Measurements from ENCODE around the gene KIF3A. TPM values are rescaled to one million over a fixed set of nuclear protein-coding genes. Genes with fewer than 3 reads are reported as not detected.
"Not testable (repeated sequence)": the region's sequence is repeated elsewhere in the genome, so short reads cannot be mapped to it uniquely, and the experiment has no call there.

Gene KIF3A
- polyA plus RNA-seq, 3 donors: 20.8 to 24.6 (median 21.3) TPM

DNA sequence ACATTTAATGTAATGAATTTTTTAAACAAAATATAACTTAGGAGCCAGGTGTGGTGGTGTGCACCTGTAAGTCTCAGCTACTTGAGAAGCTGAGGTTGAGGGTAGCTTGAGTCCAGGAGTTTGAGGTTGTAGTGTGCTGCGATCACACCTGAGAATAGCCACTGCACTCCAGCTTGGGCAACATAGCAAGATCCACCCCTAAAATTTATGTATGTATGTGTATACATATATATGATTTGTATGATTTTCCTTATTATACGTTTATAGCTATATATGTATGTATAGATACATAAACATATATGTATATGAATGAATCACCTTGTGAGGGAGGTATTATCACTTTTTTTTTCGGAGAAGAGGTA, 9.2 kb upstream of the KIF3A start:
- DNase-seq (ENCODE audit: extremely low read depth in 1 of 11, low read depth in 9 of 11, low spot score in 4 of 11): no peak

DNA sequence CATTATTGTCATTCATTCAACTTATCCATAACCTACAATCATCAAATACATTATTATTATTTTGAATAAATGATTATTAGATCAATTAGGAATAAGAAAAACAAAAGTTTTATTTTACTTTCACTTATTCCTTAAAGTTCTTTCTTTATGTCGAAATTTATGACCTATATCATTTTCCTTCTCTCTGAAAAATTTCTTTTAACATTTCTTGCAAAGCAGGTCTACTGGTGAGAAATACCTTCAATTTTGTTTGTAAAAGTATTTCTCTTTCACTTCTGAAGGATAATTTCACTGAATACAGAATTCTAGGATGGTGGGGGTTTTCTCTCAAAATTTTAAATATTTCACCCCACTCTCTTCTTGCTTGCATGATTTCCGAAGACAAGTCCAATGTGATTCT, 7.3 kb upstream of the KIF3A start:
- DNase-seq (ENCODE audit: extremely low read depth in 1 of 11, low read depth in 9 of 11, low spot score in 4 of 11): no peak

DNA sequence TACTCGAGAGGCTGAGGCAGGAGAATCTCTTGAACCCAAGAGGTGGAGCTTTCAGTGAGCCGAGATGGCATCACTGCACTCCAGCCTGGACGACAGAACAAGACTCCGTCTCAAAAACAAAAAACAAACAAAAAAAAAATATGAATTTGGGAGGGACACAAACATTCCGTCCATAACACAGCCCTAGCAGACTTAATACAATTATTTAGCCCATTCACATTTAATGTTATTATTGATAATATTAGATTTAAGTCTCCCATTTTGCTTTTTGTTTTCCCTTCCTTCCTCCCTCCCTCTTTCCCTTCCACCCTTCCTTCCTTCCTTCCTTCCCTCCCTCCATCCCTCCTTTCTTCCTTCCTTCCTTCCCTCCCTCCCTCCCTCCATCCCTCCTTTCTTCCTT, 5.3 kb upstream of the KIF3A start:
- no peak for DNase-seq (ENCODE audit: extremely low read depth in 1 of 11, low read depth in 9 of 11, low spot score in 4 of 11)

DNA sequence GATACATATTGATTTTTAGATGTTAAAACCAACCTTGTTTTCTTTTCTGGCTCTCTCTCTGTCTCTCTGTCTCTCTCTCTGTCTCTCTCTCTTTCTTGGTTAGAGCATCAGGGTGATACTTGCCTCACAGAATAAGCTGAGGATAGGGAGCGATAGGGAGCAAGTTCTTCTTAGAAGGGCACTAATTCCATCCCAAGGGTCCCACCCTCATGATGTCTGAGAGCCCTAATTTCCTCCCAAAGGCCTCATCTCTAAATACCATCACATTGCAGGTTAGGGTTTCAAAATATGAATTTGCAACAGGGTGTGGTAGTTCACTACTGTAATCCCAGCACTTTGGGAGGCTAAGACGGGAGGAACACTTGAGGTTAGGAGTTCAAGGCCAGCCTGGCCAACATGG, 4.8 kb upstream of the KIF3A start:
- DNase-seq (ENCODE audit: extremely low read depth in 1 of 11, low read depth in 9 of 11, low spot score in 4 of 11): no peak

DNA sequence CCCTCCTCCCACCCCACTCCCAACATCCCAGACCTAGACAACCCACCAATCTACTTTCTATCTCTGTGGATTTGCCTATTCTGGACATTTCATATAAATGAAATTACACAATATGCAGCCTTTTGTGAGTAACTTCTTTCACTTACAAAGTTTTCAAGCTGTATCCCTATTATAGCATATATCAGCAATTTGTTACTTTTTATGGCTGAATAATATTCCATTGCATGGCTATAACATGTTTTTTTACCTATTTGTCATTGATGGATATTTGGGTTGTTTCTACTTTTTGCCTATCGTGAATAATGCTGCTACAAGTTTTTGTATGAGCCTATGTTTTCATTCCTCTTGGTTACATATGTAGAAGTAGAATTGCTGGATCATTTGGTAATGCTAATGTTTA, 1.9 kb upstream of the KIF3A start:
- DNase-seq (ENCODE audit: extremely low read depth in 1 of 11, low read depth in 9 of 11, low spot score in 4 of 11): no peak

DNA sequence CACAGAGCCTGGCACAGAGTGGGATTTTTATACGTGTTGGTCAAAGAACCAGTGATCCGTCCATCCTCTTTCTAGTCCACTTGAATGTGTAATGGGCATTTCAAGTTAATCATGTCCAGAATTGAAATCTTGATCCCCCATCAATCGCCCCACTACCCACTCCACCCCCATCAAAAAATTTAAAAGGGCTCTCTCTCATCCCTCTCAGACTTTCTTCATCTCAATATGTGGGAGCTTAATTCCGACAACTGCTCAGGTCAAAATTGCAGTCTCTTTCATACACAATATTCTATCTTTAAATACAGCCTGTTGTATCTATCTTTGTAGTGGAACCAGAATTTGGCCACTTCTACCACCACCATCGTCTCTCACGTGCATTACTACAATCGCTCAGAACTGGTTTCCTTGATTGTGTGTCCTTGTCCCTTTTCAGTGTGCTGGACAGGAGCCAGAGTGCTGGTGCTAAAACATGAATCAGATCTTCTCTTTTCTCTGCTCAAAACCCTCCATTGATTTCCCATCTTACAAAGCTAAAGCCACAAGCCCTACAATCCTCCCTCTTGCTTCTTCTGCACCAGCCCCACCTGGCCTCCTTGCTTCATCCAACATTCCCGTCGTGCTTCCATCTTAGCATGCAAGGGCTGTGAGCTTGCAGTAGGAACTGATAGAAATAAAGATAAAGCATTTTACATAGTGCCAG, 786 bp upstream of the KIF3A start:
- no peak for DNase-seq (ENCODE audit: extremely low read depth in 1 of 11, low read depth in 9 of 11, low spot score in 4 of 11)

DNA sequence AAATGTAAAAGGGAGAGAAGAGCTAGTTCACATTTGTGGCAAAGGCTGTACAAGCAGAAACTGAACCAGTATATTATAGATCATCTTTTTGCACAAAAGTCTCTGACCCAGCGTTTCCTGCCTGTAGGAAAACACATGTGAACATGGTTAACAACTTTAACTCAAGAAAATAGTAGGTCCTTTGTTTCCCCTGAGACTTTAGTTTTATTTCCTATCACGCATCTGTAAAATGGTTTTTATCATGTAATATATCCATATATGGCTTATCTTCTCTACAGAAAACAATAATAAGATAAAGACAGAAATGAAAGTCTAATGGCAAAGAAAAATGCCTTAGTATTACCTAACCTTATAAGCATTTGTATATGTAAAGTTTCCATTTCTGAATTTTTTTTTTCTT, 2.7 kb downstream of the KIF3A start:
- DNase-seq (ENCODE audit: extremely low read depth in 1 of 11, low read depth in 9 of 11, low spot score in 4 of 11): no peak

DNA sequence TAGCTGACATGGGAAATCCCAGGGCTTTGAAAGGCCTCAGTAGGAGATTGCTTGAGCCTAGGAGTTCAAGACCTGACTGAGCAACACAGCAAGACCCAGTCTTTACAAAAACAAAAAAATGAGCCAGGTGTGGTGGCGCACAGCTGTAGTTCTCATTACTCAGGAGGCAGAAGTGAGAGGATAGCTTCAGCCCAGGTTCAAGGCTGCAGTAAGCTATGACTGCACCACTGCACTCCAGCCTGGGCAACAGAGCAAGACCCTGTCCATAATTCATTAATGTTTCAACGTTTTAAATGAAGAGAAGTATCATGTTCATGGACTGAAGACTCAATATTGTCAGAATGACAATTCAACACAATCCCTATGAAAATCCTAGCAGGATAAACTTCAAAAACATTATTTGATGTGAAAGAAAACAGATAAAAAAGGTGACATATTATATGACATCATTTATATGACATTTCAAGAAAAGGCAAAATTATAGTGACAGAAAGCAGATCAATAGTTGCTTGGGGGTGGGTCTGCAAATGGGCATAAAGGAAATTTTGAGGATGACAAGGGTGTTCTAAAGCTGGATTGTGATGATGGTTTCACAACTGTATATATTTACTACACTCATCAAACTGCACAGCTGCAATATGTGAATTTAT, 3.7 kb downstream of the KIF3A start:
- no peak for DNase-seq (ENCODE audit: extremely low read depth in 1 of 11, low read depth in 9 of 11, low spot score in 4 of 11)

DNA sequence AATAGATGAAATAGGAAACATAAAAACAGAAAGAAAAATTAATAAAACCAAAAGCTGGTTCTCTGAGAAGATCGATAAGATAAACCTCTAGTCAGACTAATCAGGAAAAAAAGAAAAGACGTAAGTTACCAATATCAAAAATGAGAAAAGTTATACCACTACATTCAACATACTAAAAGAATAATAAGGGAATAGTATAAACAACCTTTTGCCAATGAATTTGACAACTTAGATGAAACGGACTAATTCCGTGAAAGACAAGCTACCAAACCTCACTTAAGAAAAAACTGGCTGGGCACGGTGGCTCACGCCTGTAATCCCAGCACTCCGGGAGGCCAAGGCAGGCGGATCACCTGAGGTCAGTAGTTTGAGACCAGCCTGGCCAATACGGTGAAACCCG, 7.5 kb downstream of the KIF3A start:
- no peak for DNase-seq (ENCODE audit: extremely low read depth in 1 of 11, low read depth in 9 of 11, low spot score in 4 of 11)

DNA sequence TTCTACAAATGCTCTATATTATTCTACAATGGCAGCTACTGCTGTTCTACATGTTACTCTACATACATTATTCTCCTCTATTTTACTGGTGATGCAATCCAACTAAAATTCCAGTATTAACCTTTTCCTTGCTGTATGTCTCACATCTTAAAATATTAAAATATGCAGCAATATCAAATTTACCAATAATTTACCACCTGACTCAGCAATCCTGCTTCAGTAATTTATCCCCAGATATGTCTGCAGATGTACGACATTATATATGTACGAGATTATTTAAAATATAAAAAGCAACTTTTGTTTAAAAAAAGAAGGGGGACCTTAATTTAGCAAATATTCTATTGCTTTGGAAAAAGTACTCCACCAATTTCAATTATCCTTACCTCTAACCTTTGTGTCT, 11.6 kb downstream of the KIF3A start:
- no peak for DNase-seq (ENCODE audit: extremely low read depth in 1 of 11, low read depth in 9 of 11, low spot score in 4 of 11)

DNA sequence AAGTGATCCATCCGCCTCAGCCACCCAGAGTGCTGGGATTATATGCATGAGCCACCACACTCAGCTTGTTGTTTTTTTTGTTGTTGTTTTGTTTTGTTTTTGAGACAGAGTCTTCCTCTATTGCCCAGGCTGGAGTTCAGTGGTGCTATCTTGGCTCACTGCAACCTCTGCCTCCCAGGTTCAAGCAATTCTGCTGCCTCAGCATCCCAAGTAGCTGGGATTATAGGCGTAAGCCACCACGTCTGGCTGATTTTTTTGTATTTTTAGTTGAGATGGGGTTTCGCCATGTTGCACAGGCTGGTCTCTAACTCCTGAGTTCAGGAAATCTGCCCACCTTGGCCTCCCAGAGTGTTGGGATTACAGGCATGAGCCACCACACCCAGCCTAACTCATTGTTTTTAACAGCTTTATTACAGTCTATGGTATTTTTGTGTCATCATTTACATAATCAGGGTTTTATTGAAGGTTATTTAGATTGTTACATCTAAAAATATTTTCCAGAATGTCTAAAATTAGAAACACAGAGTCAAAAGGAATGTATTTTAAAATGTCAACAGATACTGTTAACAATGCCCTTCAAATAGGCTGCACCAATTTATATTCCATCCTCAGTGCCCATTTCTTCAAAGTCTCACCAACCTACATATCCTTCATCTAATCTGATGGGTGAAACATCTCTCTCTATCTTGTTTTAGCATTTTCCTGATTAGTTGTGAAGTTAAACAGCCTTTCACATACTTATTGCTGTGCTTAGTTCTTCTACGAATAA, 18.6 kb downstream of the KIF3A start:
- no peak for DNase-seq (ENCODE audit: extremely low read depth in 1 of 11, low read depth in 9 of 11, low spot score in 4 of 11)

DNA sequence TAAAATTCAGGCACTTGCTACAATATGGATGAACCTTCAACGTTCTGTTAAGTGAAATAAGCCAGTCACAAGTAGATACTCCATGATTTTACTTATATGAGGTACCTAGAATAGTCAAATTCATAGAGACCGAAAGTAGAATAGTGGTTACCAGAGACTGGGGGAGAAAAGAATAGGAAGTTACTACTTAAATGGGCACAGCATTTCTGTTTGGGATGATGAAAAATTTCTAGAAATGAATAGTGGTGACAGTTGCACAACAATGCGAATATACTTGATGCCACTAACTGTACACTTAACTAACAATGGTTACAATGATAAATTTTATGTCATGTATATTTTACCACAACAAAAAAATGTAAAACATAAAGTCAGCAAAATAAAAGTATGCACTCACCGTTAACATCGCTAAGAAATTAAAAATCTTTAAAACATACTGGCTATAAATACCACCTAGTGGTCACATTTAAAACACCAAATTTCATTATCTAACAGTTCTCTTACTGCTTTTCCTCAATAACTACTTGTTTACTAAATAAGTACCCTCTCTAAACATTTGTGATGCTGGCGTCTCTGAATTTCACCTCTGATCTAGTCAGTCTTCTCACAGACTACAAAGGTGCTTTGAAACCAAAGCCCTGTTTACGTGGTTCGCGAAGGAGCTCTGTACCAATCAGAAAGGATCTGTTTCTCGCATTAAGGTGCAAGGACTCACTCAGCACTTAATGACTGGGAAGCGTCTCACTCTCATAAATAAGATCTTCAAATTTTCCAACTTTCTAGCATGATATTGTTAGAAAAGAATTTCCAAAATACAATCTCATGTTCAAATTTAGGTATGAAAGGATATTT, 22.7 kb downstream of the KIF3A start:
- no peak for DNase-seq (ENCODE audit: extremely low read depth in 1 of 11, low read depth in 9 of 11, low spot score in 4 of 11)

DNA sequence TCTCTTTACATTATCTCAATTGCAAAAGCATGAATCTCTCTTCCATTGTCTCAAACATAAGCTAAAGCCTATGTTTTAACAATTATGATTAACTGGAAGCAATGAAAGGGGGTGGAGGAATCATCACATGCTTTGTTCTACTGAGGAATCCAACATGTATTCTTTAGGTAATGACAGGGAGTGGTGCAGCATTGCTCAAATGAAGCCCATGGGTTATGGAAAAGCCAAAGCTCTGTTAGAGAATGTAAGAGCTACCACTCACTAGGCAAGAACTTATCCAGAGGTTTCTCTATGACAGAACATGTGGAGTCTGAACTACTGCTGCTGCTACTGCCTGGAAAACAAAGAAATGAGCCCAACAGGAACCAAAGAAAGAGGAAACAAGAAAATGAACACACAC, 28.7 kb downstream of the KIF3A start:
- DNase-seq (ENCODE audit: extremely low read depth in 1 of 11, low read depth in 9 of 11, low spot score in 4 of 11): no peak

DNA sequence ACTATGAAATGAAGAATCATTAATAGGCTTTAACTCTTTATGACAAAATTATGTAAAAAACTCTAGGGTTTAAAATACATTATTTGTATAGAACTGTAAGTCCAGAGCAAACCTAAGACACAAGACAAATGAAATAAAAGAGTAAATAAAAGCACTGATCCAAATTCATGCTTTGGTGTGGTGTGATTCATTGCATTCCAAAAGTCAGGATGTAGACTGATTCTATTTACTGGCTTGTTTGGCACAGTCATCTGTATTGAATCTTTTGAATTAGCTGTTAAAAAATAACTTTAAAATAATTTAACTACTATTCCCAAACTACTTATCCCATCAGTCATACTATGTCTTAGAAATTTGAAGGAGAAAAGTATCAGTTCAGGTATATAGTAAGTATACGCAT, 32.5 kb downstream of the KIF3A start:
- DNase-seq (ENCODE audit: extremely low read depth in 1 of 11, low read depth in 9 of 11, low spot score in 4 of 11): no peak

DNA sequence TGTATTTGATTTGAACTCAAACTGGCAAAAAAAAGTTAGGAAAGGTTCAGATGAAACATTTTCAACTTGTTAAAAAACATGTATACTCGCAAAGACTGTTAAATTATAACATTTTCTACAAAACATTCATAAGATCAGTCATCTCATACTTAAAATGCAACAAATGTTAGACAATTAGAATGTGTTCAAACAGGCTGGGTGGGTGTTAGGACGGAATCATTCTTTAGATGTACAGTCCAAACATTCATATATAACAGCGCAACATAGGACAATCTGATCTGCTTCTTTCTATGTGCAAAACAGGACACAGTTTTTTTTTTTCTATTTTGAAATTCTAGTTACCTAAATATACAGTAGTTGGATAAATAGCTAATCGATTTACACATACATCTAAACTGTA, 41.4 kb downstream of the KIF3A start:
- DNase-seq (ENCODE audit: extremely low read depth in 1 of 11, low read depth in 9 of 11, low spot score in 4 of 11): no peak

DNA sequence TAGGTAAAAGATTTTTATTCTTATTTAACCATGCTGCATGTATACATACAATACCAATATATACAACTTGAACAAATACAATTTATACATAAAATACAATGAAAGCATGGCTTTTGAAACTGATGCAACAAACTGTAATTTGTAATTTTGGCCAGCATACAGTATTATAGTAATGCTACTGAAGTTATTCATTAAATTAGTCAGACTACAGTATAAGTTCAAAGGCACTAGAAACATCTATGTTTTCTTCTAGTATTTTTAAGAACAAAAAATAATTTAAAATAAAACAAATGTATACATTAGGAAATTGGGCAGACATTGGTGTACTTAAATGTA, 44.7 kb downstream of the KIF3A start:
- no peak for DNase-seq (ENCODE audit: extremely low read depth in 1 of 11, low read depth in 9 of 11, low spot score in 4 of 11)

DNA sequence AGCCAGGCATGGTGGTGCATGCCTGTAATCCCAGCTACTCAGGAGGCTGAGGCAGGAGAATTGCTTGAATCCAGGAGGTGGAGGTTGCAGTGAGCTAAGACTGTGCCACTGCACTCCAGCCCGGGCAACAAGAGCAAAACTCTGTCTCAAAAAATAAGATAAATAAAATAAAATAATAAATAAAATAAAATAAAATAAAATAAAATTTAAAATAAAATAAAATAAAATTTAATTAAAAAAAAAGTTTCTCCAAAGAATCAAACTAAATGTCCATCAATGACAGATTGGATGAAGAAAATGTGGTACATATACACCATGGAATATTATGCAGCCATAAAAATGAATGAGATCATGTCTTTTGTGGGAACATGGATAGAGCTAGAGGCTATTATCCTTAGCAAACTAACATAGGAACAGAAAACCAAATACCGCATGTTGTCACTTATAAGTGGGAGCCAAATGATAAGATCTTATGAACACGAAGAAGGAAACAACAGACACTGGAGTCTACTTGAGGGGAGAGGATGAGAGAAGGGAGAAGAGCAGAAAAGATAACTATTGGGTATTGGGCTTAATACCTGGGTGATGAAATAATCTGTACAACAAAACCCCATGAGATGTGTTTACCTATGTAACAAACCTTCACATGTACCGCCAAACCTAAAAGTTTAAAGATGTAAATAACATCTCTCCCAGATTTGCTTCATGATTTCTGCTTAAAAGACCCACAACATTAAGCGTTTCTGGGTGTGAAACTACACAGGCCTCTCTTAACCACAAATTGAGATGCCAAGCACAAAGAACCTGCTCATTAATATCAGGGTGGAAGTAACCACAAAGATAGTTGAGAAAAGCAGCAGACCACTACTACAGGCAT, 45.4 kb downstream of the KIF3A start:
- not testable (repeated sequence) for DNase-seq (ENCODE audit: extremely low read depth in 1 of 11, low read depth in 9 of 11, low spot score in 4 of 11)

DNA sequence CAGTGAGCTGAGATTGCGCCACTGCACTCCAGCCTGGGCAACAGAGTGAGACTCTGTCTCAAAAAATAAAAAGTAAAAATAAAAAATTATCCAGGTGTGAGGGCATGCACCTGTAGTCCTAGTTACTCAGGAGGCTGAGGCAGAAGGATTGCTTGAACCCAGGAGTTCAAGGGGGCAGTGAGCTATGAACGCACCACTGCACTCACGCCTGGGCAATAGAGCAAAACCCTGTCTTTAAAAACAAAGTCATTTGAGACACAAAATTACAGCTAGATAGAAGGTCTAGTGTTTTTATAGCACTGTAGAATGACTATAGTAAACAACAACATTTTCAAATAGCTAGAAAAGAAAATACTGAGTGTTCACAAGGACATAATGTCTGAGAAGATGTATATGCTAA, 47.2 kb downstream of the KIF3A start:
- DNase-seq (ENCODE audit: extremely low read depth in 1 of 11, low read depth in 9 of 11, low spot score in 4 of 11): no peak

DNA sequence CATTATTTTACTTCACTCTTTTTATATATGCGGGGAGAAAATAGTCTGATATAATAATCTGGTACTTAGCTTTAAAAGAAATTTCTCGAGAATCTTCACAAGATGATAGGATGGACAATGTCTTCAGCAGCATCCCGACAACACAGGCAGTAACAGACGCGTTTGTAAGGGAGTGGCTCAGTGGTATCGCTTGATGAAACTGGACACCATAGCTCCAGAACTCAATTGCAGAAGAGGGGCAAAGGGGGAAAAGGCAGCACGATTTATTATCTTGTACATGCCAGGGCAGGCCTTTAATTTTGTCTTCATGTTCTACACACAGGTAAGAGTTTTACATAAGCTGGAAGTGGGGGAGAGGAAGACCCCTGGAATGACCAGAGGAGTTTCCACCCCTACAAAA, 47.8 kb downstream of the KIF3A start:
- peak in 3 of 11 donors; percentile 13 to 23 (median 18) for DNase-seq (ENCODE audit: extremely low read depth in 1 of 11, low read depth in 9 of 11, low spot score in 4 of 11)
